Measurements from ENCODE around the gene TIGD1. TPM values are rescaled to one million over a fixed set of nuclear protein-coding genes. Genes with fewer than 3 reads are reported as not detected.

The TIGD1 gene
- total and polyA plus RNA-seq, 3 donors from 2014 or later = 6.8 to 9.4 (median 9.2) TPM

GRCh38 chr2:232542715-232543467, 7.5 kb downstream of the TIGD1 start:
- intact Hi-C loops (cut with DNase I; ENCODE audit: low total_unique reads) = no loop called here
- no peak for DNase-seq
- no peak overlapping the region for H3K27ac ChIP-seq
- no peak overlapping the region for H3K4me3 ChIP-seq
- 85 to 87% methylated on average over 20 of the region's 20 CpGs for WGBS, 2 donors
- H3K4me1 ChIP-seq = no peaks in the 10 kb centered on the region
- H3K27me3 ChIP-seq = no peaks in the 10 kb centered on the region
- TF ChIP-seq POLR2A (IDR thresholded peaks at IDR 0.05) = no peak
- no peak for TF ChIP-seq CTCF (IDR thresholded peaks at IDR 0.05)
- no peaks in the 10 kb centered on the region for H3K36me3 ChIP-seq (ENCODE audit: low read depth, missing control alignments)
- H3K9me3 ChIP-seq = no peaks in the 10 kb centered on the region

GRCh38 chr2:232541961-232542714, 8.2 kb downstream of the TIGD1 start:
- intact Hi-C loops (cut with DNase I; ENCODE audit: low total_unique reads) = no loop called here
- TF ChIP-seq CTCF (IDR thresholded peaks at IDR 0.05) = no peak
- H3K4me3 ChIP-seq = no peak overlapping the region
- no peaks in the 10 kb centered on the region for H3K4me1 ChIP-seq
- 50 to 53% methylated on average over 7 to 9 of the region's 9 CpGs for WGBS, 2 donors
- no peaks in the 10 kb centered on the region for H3K9me3 ChIP-seq
- no peaks in the 10 kb centered on the region for H3K27me3 ChIP-seq
- DNase-seq = no peak
- no peak overlapping the region for H3K27ac ChIP-seq
- no peaks in the 10 kb centered on the region for H3K36me3 ChIP-seq (ENCODE audit: low read depth, missing control alignments)

- Histone ChIP-seq H3K36me3 (ENCODE audit: low read depth, missing control alignments) (no peaks in the 10 kb centered on the region), H3K27ac (no peak overlapping the region), H3K27me3 (no peaks in the 10 kb centered on the region), H3K4me3 (no peak overlapping the region), H3K9me3 (no peaks in the 10 kb centered on the region), H3K4me1 (no peaks in the 10 kb centered on the region)
- TF ChIP-seq POLR2A (IDR thresholded peaks at IDR 0.05) (no peak), CTCF (IDR thresholded peaks at IDR 0.05) (no peak)
- no peak for DNase-seq
- 71 to 75% methylated on average over 16 to 19 of the region's 19 CpGs for WGBS, 2 donors
- intact Hi-C loops (cut with DNase I; ENCODE audit: low total_unique reads) = no loop called here
These were observed 9.0 kb downstream of the TIGD1 start for GRCh38 chr2:232541195-232541960.

- WGBS, 2 donors = 86 to 87% methylated on average over 13 to 17 of the region's 17 CpGs
- intact Hi-C loops (cut with DNase I; ENCODE audit: low total_unique reads) = no loop called here
These were observed 9.8 kb downstream of the TIGD1 start for GRCh38 chr2:232540441-232541041.

More at GRCh38 chr2:232540441-232541041, 9.8 kb downstream of the TIGD1 start:
- no peak for DNase-seq
- Histone ChIP-seq H3K4me1 (no peaks in the 10 kb centered on the region), H3K27ac (no peak overlapping the region), H3K4me3 (no peak overlapping the region), H3K27me3 (no peaks in the 10 kb centered on the region), H3K36me3 (ENCODE audit: low read depth, missing control alignments) (no peaks in the 10 kb centered on the region), H3K9me3 (no peaks in the 10 kb centered on the region)
- TF ChIP-seq CTCF (IDR thresholded peaks at IDR 0.05) (no peak), POLR2A (IDR thresholded peaks at IDR 0.05) (no peak)
